GM12892 (cell line): ENCODE data around the gene S100A12.
A peak's percentile ranks its signal among the peaks of the same experiment; 100 is the strongest.

Experiments used
- DNase-seq: peaks from one replicate; pipeline ENCODE4 v3.0.0; 2011; ENCODE audit not compliant: insufficient read length
- FAIRE-seq: peaks from 2 replicates; lab custom pipeline; 2011; peaks lifted over from hg19 to GRCh38; lab: Jason Lieb, UNC
- POLR2A ChIP-seq: IDR thresholded peaks from 2 replicates; pipeline ENCODE4 v1.6.1; 2011; ENCODE audit warnings: low read depth, low read length, control low read depth
- POLR2AphosphoS5 ChIP-seq: IDR thresholded peaks from 2 replicates; pipeline ENCODE4 v1.6.1; 2011; ENCODE audit warnings: low read depth, low read length, control low read depth
- TAF1 ChIP-seq: IDR thresholded peaks from 2 replicates; pipeline ENCODE4 v1.6.1; 2011; ENCODE audit warnings: low read depth, mild to moderate bottlenecking, control low read depth, low read length, borderline replicate concordance

The S100A12 gene

GRCh38 chr1:153362187-153362775 lies 13.1 kb downstream of the S100A12 start:
- TF ChIP-seq POLR2AphosphoS5 (no peak), TAF1 (no peak), POLR2A (no peak)
- DNase-seq (no peak), FAIRE-seq (no peak)

- no peak for FAIRE-seq
- TF ChIP-seq TAF1: no peak
- TF ChIP-seq POLR2AphosphoS5: no peak
- no peak for TF ChIP-seq POLR2A
- DNase-seq: no peak
Measured at GRCh38 chr1:153361480-153362109, 13.8 kb downstream of the S100A12 start.

- FAIRE-seq (no peak), DNase-seq (no peak)
- TF ChIP-seq POLR2A (no peak), POLR2AphosphoS5 (no peak), TAF1 (no peak)
Measured at GRCh38 chr1:153360592-153361479, 14.6 kb downstream of the S100A12 start.

- no peak for FAIRE-seq
- DNase-seq: no peak
- no peak for TF ChIP-seq POLR2A
- TF ChIP-seq TAF1: no peak
Measured at GRCh38 chr1:153360190-153360589, 15.2 kb downstream of the S100A12 start.

GRCh38 chr1:153359241-153359640 lies 16.2 kb downstream of the S100A12 start:
- DNase-seq (no peak), FAIRE-seq (no peak)
- TF ChIP-seq TAF1 (no peak), POLR2AphosphoS5 (no peak), POLR2A (no peak)

GRCh38 chr1:153358691-153358975 lies 16.8 kb downstream of the S100A12 start:
- DNase-seq: no peak
- TF ChIP-seq TAF1 (no peak), POLR2AphosphoS5 (no peak), POLR2A (no peak)
- FAIRE-seq: no peak

GRCh38 chr1:153357853-153358690 lies 17.3 kb downstream of the S100A12 start, which contains the start of gene S100A9:
TSS of gene S100A9 (plus strand) at chr1:153357854. CDS start at chr1:153358284, 430 bp downstream.
- FAIRE-seq (no peak), DNase-seq (no peak)
- no peak for TF ChIP-seq POLR2A
- TF ChIP-seq POLR2AphosphoS5: no peak
- no peak for TF ChIP-seq TAF1

GRCh38 chr1:153357076-153357852 lies 18.2 kb downstream of the S100A12 start:
- no peak for DNase-seq
- FAIRE-seq: peak; percentile 24
- TF ChIP-seq TAF1 (no peak), POLR2AphosphoS5 (no peak), POLR2A (no peak)

- no peak for FAIRE-seq
- no peak for DNase-seq
- TF ChIP-seq POLR2AphosphoS5: no peak
- TF ChIP-seq TAF1: no peak
- no peak for TF ChIP-seq POLR2A
Measured at GRCh38 chr1:153356392-153357075, 18.9 kb downstream of the S100A12 start.
